Neural cell (in vitro differentiated cells): ENCODE data around the gene NBEAL1. TPM values are rescaled to one million over a fixed set of nuclear protein-coding genes. Genes with fewer than 3 reads are reported as not detected.

ENCODE experiments used
- H2AFZ ChIP-seq: fragments of 200-600, 300-800 bp; sonication (generic), shearing (Covaris generic); 2 replicates; pipeline ENCODE4 v1.6.0; 2014; ENCODE audit warnings: low read depth, mild to moderate bottlenecking, antibody characterized with exemption, low read length, moderate library complexity
- H3F3A ChIP-seq: fragments of 200-600 bp; shearing (Covaris generic); 2 replicates; pipeline ENCODE4 v1.6.1; 2016; ENCODE audit warnings: mild to moderate bottlenecking, moderate library complexity, mixed read lengths, antibody characterized with exemption, low read length; ENCODE audit not compliant: insufficient read depth, poor library complexity, severe bottlenecking
- H3K27ac ChIP-seq: fragments of 200-600, 300-800 bp; sonication (generic), shearing (Covaris generic); 2 replicates; pipeline ENCODE4 v1.5.1; 2014; ENCODE audit warnings: mild to moderate bottlenecking, low read length, moderate library complexity
- H3K27me3 ChIP-seq: fragments of 300-800, 200-600 bp; sonication (generic), shearing (Covaris generic); 2 replicates; pipeline ENCODE4 v1.6.0; 2014; ENCODE audit warnings: mild to moderate bottlenecking, low read depth, low read length, moderate library complexity; ENCODE audit not compliant: insufficient read depth
- H3K36me3 ChIP-seq: fragments of 300-800, 200-600 bp; sonication (generic), shearing (Covaris generic); 2 replicates; pipeline ENCODE4 v1.5.1; 2014; ENCODE audit warnings: mild to moderate bottlenecking, antibody characterized with exemption, low read length, moderate library complexity; ENCODE audit not compliant: insufficient read depth
- H3K4me2 ChIP-seq: fragments of 300-800, 200-600 bp; sonication (generic), shearing (Covaris generic); 2 replicates; pipeline ENCODE4 v1.6.0; 2014; ENCODE audit warnings: mild to moderate bottlenecking, low read length
- H3K4me3 ChIP-seq: fragments of 300-800, 200-600 bp; sonication (generic), shearing (Covaris generic); 2 replicates; pipeline ENCODE4 v1.5.1; 2014; ENCODE audit warnings: mild to moderate bottlenecking, low read length, moderate library complexity
- H3K79me2 ChIP-seq: fragments of 200-600 bp; shearing (Covaris generic); replicated peaks from 2 replicates; pipeline ENCODE4 v1.6.0; 2014; ENCODE audit warnings: mild to moderate bottlenecking, low read length, moderate library complexity; ENCODE audit not compliant: insufficient read depth
- H3K9ac ChIP-seq: fragments of 300-800, 200-600 bp; sonication (generic), shearing (Covaris generic); 2 replicates; pipeline ENCODE4 v1.6.1; 2016; ENCODE audit warnings: mild to moderate bottlenecking, low read length, mixed read lengths
- H3K9me2 ChIP-seq: fragments of 200-600 bp; shearing (Covaris generic); 2 replicates; pipeline ENCODE4 v1.6.1; 2016; ENCODE audit warnings: mild to moderate bottlenecking, low read length, mixed read lengths; ENCODE audit not compliant: insufficient read depth
- H3K9me3 ChIP-seq: fragments of 200-600, 300-800 bp; sonication (generic), shearing (Covaris generic); 2 replicates; pipeline ENCODE4 v1.6.1; 2016; ENCODE audit warnings: mild to moderate bottlenecking, mixed run types, low read length, moderate library complexity, mixed read lengths
- H4K20me1 ChIP-seq: fragments of 200-600 bp; shearing (Covaris generic); 2 replicates; pipeline ENCODE4 v1.6.1; 2016; ENCODE audit warnings: mild to moderate bottlenecking, mixed run types; ENCODE audit not compliant: insufficient read depth
- CTCF ChIP-seq: fragments of 450-650 bp; IDR thresholded peaks from 2 replicates; pipeline ENCODE4 v1.5.1; 2014; ENCODE audit warnings: antibody characterized with exemption, mild to moderate bottlenecking, moderate library complexity; ENCODE audit not compliant: poor library complexity, severe bottlenecking
- EP300 ChIP-seq: fragments of 450-650 bp; conservative IDR thresholded peaks from 2 replicates; pipeline ENCODE4 v1.6.1; 2014; ENCODE audit warnings: antibody characterized with exemption, mild to moderate bottlenecking, moderate library complexity; ENCODE audit not compliant: poor library complexity, severe bottlenecking
- EZH2 ChIP-seq: fragments of 200-600, 300-800 bp; shearing (Covaris generic), sonication (generic); IDR thresholded peaks from 2 replicates; pipeline ENCODE4 v1.6.1; 2014; ENCODE audit warnings: antibody characterized with exemption, low read length, borderline replicate concordance, mild to moderate bottlenecking; ENCODE audit not compliant: insufficient read depth, poor library complexity, severe bottlenecking
- MXI1 ChIP-seq: fragments of 450-650 bp; conservative IDR thresholded peaks from 2 replicates; pipeline ENCODE4 v1.6.1; 2014; ENCODE audit warnings: antibody characterized with exemption, mild to moderate bottlenecking; ENCODE audit not compliant: poor library complexity, severe bottlenecking
- POLR2AphosphoS5 ChIP-seq: IDR thresholded peaks from 2 replicates; pipeline ENCODE4 v1.6.1; 2012
- RAD21 ChIP-seq: fragments of 450-650 bp; conservative IDR thresholded peaks from 2 replicates; pipeline ENCODE4 v1.6.1; 2014; ENCODE audit warnings: antibody characterized with exemption, mild to moderate bottlenecking, moderate library complexity
- REST ChIP-seq: IDR thresholded peaks from 2 replicates; pipeline ENCODE4 v1.6.1; 2012; ENCODE audit warnings: borderline replicate concordance
- SMC3 ChIP-seq: fragments of 450-650 bp; conservative IDR thresholded peaks from 2 replicates; pipeline ENCODE4 v1.6.1; 2014; ENCODE audit warnings: antibody characterized with exemption, mild to moderate bottlenecking, moderate library complexity; ENCODE audit not compliant: poor library complexity
- TAF1 ChIP-seq: IDR thresholded peaks from 2 replicates; pipeline ENCODE4 v1.6.1; 2012; ENCODE audit warnings: low read depth
- polyA plus RNA-seq: library from polyadenylated mRNA; depleted of rRNA; stranded (reverse); fragments of >200 nt; gene quantifications from 2 replicates; pipeline ENCODE4 v1.2.3, GENCODE V29; 2014

NBEAL1 gene
- polyA plus RNA-seq, 1 donor from 2014 or later: 7.9 TPM

DNA sequence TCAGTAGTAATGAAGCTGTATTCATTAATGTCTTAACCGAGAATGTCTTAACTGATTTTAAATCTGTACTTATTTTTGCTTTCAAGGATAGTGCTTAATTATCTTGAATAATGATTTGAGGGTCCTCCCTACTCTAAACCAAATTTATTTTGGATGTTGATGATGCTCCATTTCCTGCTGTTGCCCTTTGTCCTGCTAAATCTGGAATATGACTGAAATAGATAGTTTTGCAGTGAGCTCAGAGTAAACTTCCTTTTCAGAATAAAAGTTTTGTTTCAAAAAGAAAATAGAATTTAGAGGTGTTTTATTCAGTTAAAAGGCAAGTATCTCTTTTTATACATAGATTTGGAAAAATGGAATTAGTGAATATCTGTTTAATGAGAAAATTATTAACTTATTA, 8.1 kb downstream of the NBEAL1 start:
- H3K27me3 ChIP-seq: no peaks in the 10 kb centered on the region
- TF ChIP-seq CTCF: no peak
- TF ChIP-seq EP300: no peak
- TF ChIP-seq EZH2: no peak
- no peak for TF ChIP-seq REST
- TF ChIP-seq POLR2AphosphoS5: no peak
- no peaks in the 10 kb centered on the region for H3K36me3 ChIP-seq
- H2AFZ ChIP-seq: no peak overlapping the region
- H3K9me2 ChIP-seq: no peaks in the 10 kb centered on the region
- H3K27ac ChIP-seq: no peak overlapping the region
- H3K4me3 ChIP-seq: no peak overlapping the region
- no peaks in the 10 kb centered on the region for H3F3A ChIP-seq
- no peak overlapping the region for H3K9ac ChIP-seq
- H3K9me3 ChIP-seq: no peaks in the 10 kb centered on the region
- no peaks in the 10 kb centered on the region for H4K20me1 ChIP-seq
- H3K4me2 ChIP-seq: no peak overlapping the region
- peaks cover 8% of the 10 kb centered on the region for H3K79me2 ChIP-seq

GRCh38 chr2:203025592-203025991, 10.9 kb downstream of the NBEAL1 start:
- H3K4me3 ChIP-seq: no peak overlapping the region
- H3K36me3 ChIP-seq: no peaks in the 10 kb centered on the region
- H3K79me2 ChIP-seq: no peaks in the 10 kb centered on the region
- H3K27me3 ChIP-seq: no peaks in the 10 kb centered on the region
- H3K9me3 ChIP-seq: no peaks in the 10 kb centered on the region
- H3F3A ChIP-seq: no peaks in the 10 kb centered on the region
- no peak overlapping the region for H3K4me2 ChIP-seq
- no peaks in the 10 kb centered on the region for H3K9me2 ChIP-seq
- H4K20me1 ChIP-seq: no peaks in the 10 kb centered on the region
- TF ChIP-seq SMC3 (no peak), EZH2 (no peak), RAD21 (no peak), REST (no peak), TAF1 (no peak), CTCF (no peak), POLR2AphosphoS5 (no peak), MXI1 (no peak), EP300 (no peak)
- no peak overlapping the region for H3K9ac ChIP-seq
- H2AFZ ChIP-seq: no peak overlapping the region
- no peak overlapping the region for H3K27ac ChIP-seq
